OCI-LY3 (cell line): ENCODE data around the gene SNX4.
"Not testable (repeated sequence)": the region's sequence is repeated elsewhere in the genome, so short reads cannot be mapped to it uniquely, and the experiment has no call there.

Source experiments
- H2AFZ ChIP-seq: fragments of 200-600, 300-600 bp; shearing (Covaris generic); 2 replicates; pipeline ENCODE4 v1.6.0; 2014; ENCODE audit warnings: antibody characterized with exemption, low read depth, low read length
- H3K27ac ChIP-seq: fragments of 200-600, 300-600 bp; sonication (generic); 2 replicates; pipeline ENCODE4 v1.5.1; 2014; ENCODE audit warnings: mild to moderate bottlenecking, low read length, moderate library complexity, mixed read lengths
- H3K27me3 ChIP-seq: fragments of 200-600, 300-600 bp; sonication (generic); 2 replicates; pipeline ENCODE4 v1.6.1; 2014; ENCODE audit warnings: low read depth, low read length, mixed read lengths
- H3K36me3 ChIP-seq: fragments of 200-600, 300-600 bp; sonication (generic); replicated peaks from 2 replicates; pipeline ENCODE3; 2014; ENCODE audit warnings: low read depth, low read length, mixed read lengths
- H3K4me1 ChIP-seq: fragments of 300-600, 200-600 bp; sonication (generic); 2 replicates; pipeline ENCODE4 v1.6.1; 2014; ENCODE audit warnings: low read length, mixed read lengths
- H3K4me2 ChIP-seq: fragments of 200-600, 300-600 bp; sonication (generic); 2 replicates; pipeline ENCODE4 v1.6.1; 2014; ENCODE audit warnings: low read length, mixed read lengths
- H3K4me3 ChIP-seq: fragments of 300-600, 200-600 bp; sonication (generic); 2 replicates; pipeline ENCODE4 v1.5.1; 2014; ENCODE audit warnings: antibody characterized with exemption, mild to moderate bottlenecking, low read length, moderate library complexity
- H3K79me2 ChIP-seq: fragments of 300-600, 200-600 bp; shearing (Covaris generic); 2 replicates; pipeline ENCODE4 v1.6.1; 2014; ENCODE audit warnings: mild to moderate bottlenecking, low read length, mixed read lengths
- H3K9ac ChIP-seq: fragments of 300-600, 200-600 bp; shearing (Covaris generic); 2 replicates; pipeline ENCODE4 v1.6.0; 2014; ENCODE audit warnings: mild to moderate bottlenecking, low read length, moderate library complexity
- H3K9me3 ChIP-seq: fragments of 200-600, 300-600 bp; shearing (Covaris generic); 2 replicates; pipeline ENCODE4 v1.6.1; 2014; ENCODE audit warnings: low read length, mixed read lengths; ENCODE audit not compliant: insufficient read depth
- H4K20me1 ChIP-seq: fragments of 200-600, 300-600 bp; sonication (generic); 2 replicates; pipeline ENCODE4 v1.6.1; 2016; ENCODE audit warnings: low read length, mixed read lengths; ENCODE audit not compliant: insufficient read depth
- EZH2phosphoT487 ChIP-seq: fragments of 200-600 bp; shearing (Covaris generic); IDR thresholded peaks from 2 replicates; pipeline ENCODE4 v1.6.1; 2018; ENCODE audit warnings: antibody characterized with exemption, mixed run types, low read depth
- TF ChIP-seq, protein P1 (sequence below): fragments of 200-600, 300-600 bp; sonication (generic); IDR thresholded peaks from 2 replicates; pipeline ENCODE4 v1.5.1; 2014; ENCODE audit warnings: antibody characterized with exemption, low read length, low read depth

SNX4 gene

DNA sequence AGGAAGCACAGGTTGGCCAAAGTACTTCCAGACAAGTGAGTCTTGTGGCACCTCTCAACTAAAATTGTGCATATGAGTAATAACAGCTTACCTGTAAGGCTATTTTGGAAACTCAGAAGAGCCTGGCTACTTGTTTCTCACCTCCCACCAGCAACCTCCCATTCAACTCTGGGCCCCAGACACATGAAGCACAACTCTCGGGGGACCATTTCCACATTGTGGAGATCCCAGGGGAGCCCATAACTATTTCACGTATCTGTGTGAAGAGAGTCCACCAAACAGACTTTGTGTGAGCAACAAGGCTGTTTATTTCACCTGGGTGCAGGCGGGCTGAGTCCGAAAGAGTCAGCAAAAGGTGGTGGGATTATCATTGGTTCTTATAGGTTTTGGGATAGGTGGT lies 5.2 kb upstream of the SNX4 start:
- Histone ChIP-seq H3K4me1 (peaks cover 3% of the 10 kb centered on the region; the same call in 1 of the 2 replicates), H3K27ac (no peak overlapping the region)
- no peak for TF ChIP-seq EZH2phosphoT487
- TF ChIP-seq, protein P1, sequence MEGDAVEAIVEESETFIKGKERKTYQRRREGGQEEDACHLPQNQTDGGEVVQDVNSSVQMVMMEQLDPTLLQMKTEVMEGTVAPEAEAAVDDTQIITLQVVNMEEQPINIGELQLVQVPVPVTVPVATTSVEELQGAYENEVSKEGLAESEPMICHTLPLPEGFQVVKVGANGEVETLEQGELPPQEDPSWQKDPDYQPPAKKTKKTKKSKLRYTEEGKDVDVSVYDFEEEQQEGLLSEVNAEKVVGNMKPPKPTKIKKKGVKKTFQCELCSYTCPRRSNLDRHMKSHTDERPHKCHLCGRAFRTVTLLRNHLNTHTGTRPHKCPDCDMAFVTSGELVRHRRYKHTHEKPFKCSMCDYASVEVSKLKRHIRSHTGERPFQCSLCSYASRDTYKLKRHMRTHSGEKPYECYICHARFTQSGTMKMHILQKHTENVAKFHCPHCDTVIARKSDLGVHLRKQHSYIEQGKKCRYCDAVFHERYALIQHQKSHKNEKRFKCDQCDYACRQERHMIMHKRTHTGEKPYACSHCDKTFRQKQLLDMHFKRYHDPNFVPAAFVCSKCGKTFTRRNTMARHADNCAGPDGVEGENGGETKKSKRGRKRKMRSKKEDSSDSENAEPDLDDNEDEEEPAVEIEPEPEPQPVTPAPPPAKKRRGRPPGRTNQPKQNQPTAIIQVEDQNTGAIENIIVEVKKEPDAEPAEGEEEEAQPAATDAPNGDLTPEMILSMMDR: no peak

DNA sequence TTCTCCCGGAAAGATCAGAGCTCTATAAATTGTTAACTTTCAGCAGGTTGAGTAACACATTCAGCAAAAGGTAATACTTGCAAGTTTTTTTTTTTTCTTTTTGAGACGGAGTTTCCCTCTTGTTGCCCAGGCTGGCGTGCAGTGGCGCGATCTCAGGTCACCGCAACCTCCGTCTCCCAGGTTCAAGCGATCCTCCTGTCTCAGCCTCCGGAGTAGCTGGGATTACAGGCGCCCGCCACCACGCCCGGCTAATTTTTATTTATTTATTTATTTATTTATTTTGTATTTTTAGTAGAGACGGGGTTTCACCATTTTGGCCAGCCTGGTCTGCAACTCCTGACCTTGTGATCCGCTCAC lies 539 bp upstream of the SNX4 start:
- H3K9me3 ChIP-seq, H3K36me3 ChIP-seq, H3K27me3 ChIP-seq, H3K27ac ChIP-seq, H4K20me1 ChIP-seq: not testable (repeated sequence)
- peak overlapping the region; percentile 91 for H2AFZ ChIP-seq
- peak overlapping the region; percentile 59 for H3K4me2 ChIP-seq
- peak overlapping the region; percentile 89 for H3K9ac ChIP-seq
- peaks cover 46% of the 10 kb centered on the region for H3K79me2 ChIP-seq
- H3K4me1 ChIP-seq: peaks cover 35% of the 10 kb centered on the region
- peak overlapping the region; percentile 90 for H3K4me3 ChIP-seq

More for the DNA sequence above, 5.2 kb upstream of the SNX4 start:
- Histone ChIP-seq H3K27me3 (no peaks in the 10 kb centered on the region), H3K36me3 (peaks cover 9% of the 10 kb centered on the region), H3K4me2 (no peak overlapping the region), H3K4me3 (no peak overlapping the region), H4K20me1 (no peaks in the 10 kb centered on the region), H3K9me3 (no peaks in the 10 kb centered on the region), H2AFZ (no peak overlapping the region), H3K9ac (no peak overlapping the region), H3K79me2 (peaks cover 3% of the 10 kb centered on the region; the same call in 1 of the 2 replicates)

DNA sequence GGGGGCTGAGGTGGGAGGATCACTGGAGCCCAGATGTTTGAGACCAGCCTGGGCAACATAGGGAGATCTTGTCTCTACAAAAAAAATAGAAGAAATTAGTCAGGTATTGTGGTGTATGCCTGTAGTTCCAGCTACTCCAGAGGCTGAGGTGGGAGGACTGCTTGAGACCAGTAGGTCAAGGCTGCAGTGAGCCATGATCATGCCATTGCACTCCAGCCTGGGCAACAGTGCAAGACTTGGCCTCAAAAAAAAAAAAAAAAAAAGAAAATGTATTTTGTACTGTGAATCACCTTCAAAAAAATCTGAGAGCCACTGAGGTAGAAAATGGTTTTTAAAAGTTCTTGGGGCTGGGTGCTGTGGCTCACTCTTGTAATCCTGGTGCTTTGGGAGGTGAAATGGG lies 4.6 kb downstream of the SNX4 start:
- Histone ChIP-seq H3K4me3 (no peak overlapping the region), H3K4me1 (peaks cover 52% of the 10 kb centered on the region), H3K27me3 (no peaks in the 10 kb centered on the region), H3K9ac (no peak overlapping the region), H3K27ac (no peak overlapping the region), H3K9me3 (no peaks in the 10 kb centered on the region), H3K79me2 (peaks cover 85% of the 10 kb centered on the region), H3K4me2 (no peak overlapping the region), H2AFZ (no peak overlapping the region), H3K36me3 (peaks cover 26% of the 10 kb centered on the region), H4K20me1 (peaks cover 11% of the 10 kb centered on the region; the same call in 1 of the 2 replicates)
- TF ChIP-seq EZH2phosphoT487: no peak
- TF ChIP-seq, protein P1: no peak

DNA sequence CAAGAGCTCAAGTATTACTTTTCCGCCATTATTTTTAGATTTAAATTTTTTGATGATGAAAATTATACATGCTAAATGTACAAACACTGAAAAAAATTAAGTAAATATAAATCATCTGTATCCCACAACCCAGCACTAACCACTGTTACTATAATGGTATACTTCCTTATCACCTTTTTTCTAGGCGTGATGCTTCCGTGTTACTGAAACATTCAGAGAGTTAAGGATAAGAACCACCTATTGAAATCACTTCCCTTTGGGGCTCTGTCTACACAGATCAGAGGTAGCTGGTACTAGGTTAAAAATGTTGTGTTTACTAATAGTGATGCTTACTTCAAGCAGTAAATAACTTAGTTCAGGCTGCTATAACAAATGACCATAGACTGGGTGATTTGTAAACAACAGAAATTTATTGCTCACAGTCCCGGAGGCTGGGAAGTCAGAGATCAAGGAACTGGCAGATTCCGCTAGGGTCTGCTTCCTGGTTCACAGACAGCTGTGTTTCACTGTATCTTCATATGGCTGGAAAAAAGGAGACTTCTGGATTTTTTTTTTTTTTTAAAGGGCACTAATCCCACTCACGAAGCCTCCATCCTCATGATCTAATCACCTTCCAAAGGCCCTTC lies 6.4 kb downstream of the SNX4 start:
- no peaks in the 10 kb centered on the region for H3K9me3 ChIP-seq
- H3K9ac ChIP-seq: no peak overlapping the region
- no peak overlapping the region for H2AFZ ChIP-seq
- TF ChIP-seq EZH2phosphoT487: no peak
- TF ChIP-seq, protein P1: no peak
- peaks cover 48% of the 10 kb centered on the region for H3K4me1 ChIP-seq
- no peak overlapping the region for H3K27ac ChIP-seq
- H3K4me2 ChIP-seq: no peak overlapping the region
- H4K20me1 ChIP-seq: peaks cover 13% of the 10 kb centered on the region; the same call in 1 of the 2 replicates
- H3K79me2 ChIP-seq: peaks cover 85% of the 10 kb centered on the region
- no peak overlapping the region for H3K4me3 ChIP-seq
- H3K27me3 ChIP-seq: no peaks in the 10 kb centered on the region
- peaks cover 40% of the 10 kb centered on the region for H3K36me3 ChIP-seq
